ENCODE data around the gene FNDC11. TPM values are rescaled to one million over a fixed set of nuclear protein-coding genes. Genes with fewer than 3 reads are reported as not detected.

The FNDC11 gene
- total and polyA plus RNA-seq, 2 donors (not counting 3 experiments of a cell fraction or from before 2014, with no cell fraction given) = 0.71 to 1.9 TPM

DNA sequence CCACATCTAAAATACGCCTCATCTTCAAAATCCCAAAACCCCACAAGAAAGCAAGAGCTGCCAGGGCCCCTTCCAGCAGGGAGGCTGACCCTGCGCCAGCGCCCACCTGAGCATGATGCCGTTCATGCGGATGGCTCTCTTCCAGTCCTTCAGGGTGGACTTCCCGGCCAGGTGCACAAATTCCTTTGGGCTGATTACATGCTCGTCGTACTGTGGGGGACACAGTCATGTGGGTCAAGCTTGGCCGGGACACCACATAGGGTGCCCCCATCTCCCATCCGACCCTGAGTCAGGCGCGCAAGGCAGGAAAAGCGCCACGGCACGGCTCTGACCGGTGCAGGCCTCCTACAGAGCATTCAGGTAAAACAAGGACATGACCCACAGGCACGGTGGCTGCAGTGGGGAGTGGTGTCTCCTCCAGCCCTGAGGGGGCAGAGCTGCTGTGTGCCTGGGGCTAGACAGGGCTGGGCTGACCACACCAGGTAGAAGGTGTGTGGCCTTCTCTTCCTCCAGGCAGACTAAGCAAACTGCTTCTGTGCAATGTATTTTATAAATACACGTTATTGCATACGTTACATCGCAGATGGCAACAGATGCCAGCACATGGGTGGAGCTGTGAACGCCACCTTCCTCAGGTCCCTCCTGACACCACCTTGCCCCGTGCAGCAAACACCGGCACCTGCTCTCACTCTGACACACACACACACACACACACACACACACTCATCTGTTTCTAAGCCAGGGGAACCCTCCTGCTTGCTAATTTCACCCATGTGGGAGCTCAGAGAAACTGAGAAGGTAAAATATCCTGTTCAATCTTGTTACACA lies 43.9 kb downstream of the FNDC11 start:
- POLR2A ChIA-PET = no interaction called here
- dilution Hi-C loops (cut with MboI; ENCODE audit: extremely low pct_ligation_motif_present, low sequenced_read_pairs) = no loop called here

More for the DNA sequence above, 43.9 kb downstream of the FNDC11 start:
- Histone ChIP-seq H3K4me3 (replicated peaks in 1 of 3; ENCODE audit: insufficient read depth in 1 of 3, low read depth in 1 of 3, low read length in 3 of 3) (no peak overlapping the region), H3K79me2 (ENCODE audit: control insufficient read depth, insufficient read depth, low read length) (no peaks in the 10 kb centered on the region), H4K20me1 (replicated peaks; ENCODE audit: control insufficient read depth, extremely low read depth, insufficient read depth, low read length) (no peaks in the 10 kb centered on the region), H3K9me3 (replicated peaks; ENCODE audit: control insufficient read depth, insufficient read depth, low read length) (no peaks in the 10 kb centered on the region), H3K27me3 (ENCODE audit: control insufficient read depth in 2 of 2, insufficient read depth in 2 of 2, low read length in 2 of 2) (no peaks in the 10 kb centered on the region), H3K9ac (replicated peaks; ENCODE audit: extremely low read depth, insufficient read depth, low read length) (no peak overlapping the region), H3K4me1 (ENCODE audit: control insufficient read depth, extremely low read depth, insufficient read depth, low read length) (no peaks in the 10 kb centered on the region), H3K9me1 (replicated peaks; ENCODE audit: control insufficient read depth, extremely low read depth, insufficient read depth, low read length) (no peaks in the 10 kb centered on the region), H3K27ac (ENCODE audit: insufficient read depth, low read depth, low read length) (no peak overlapping the region), H3K36me3 (ENCODE audit: control insufficient read depth in 2 of 2, extremely low read depth in 1 of 2, insufficient read depth in 2 of 2, low read length in 2 of 2) (peaks cover 2 to 21% of the 10 kb centered on the region in 2 experiments), H3K4me2 (ENCODE audit: insufficient read depth, low read length) (no peak overlapping the region), H2AFZ (ENCODE audit: low read depth, low read length) (no peak overlapping the region)
- FAIRE-seq = no peak
- no peak for TF ChIP-seq EZH2 (IDR thresholded peaks at IDR 0.05; ENCODE audit: borderline replicate concordance, low read depth, low read length, severe bottlenecking)
- TF ChIP-seq GATA2 (IDR thresholded peaks at IDR 0.05; ENCODE audit: insufficient read depth, insufficient read length, low read depth, low read length) = no peak
- TF ChIP-seq POLR2A (IDR thresholded peaks at IDR 0.05; ENCODE audit: low read depth, low read length) = no peak
- TF ChIP-seq, protein P1, sequence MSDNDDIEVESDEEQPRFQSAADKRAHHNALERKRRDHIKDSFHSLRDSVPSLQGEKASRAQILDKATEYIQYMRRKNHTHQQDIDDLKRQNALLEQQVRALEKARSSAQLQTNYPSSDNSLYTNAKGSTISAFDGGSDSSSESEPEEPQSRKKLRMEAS (IDR thresholded peaks at IDR 0.05; ENCODE audit: insufficient read depth, insufficient read length) = no peak
- no peak for TF ChIP-seq MYC (IDR thresholded peaks at IDR 0.05; ENCODE audit: low read depth, low read length)
- no peak for TF ChIP-seq FOS (IDR thresholded peaks at IDR 0.05; ENCODE audit: borderline replicate concordance, insufficient read depth, low read length)
- no peak for TF ChIP-seq JUN (IDR thresholded peaks at IDR 0.05; ENCODE audit: borderline replicate concordance, insufficient read depth, insufficient read length, low read depth)
- no peak for TF ChIP-seq POLR2AphosphoS5 (IDR thresholded peaks at IDR 0.05; ENCODE audit: insufficient read depth, low read depth, low read length)
- TF ChIP-seq, protein P2, sequence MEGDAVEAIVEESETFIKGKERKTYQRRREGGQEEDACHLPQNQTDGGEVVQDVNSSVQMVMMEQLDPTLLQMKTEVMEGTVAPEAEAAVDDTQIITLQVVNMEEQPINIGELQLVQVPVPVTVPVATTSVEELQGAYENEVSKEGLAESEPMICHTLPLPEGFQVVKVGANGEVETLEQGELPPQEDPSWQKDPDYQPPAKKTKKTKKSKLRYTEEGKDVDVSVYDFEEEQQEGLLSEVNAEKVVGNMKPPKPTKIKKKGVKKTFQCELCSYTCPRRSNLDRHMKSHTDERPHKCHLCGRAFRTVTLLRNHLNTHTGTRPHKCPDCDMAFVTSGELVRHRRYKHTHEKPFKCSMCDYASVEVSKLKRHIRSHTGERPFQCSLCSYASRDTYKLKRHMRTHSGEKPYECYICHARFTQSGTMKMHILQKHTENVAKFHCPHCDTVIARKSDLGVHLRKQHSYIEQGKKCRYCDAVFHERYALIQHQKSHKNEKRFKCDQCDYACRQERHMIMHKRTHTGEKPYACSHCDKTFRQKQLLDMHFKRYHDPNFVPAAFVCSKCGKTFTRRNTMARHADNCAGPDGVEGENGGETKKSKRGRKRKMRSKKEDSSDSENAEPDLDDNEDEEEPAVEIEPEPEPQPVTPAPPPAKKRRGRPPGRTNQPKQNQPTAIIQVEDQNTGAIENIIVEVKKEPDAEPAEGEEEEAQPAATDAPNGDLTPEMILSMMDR (IDR thresholded peaks at IDR 0.05; ENCODE audit: extremely low read depth in 1 of 2, insufficient read depth in 1 of 2, low read depth in 1 of 2, low read length in 2 of 2) = no peak
- DNase-seq (ENCODE audit: low read depth, low spot score) = no peak
- CTCF ChIA-PET = no interaction called here
- intact Hi-C loops (cut with micrococcal nuclease) = loop anchor here (10.0 kb wide), 1 partner anchor 433 kb away; no protein-coding TSS in a partner anchor
- no TSS peak for BruUV-seq (replicated peaks)

Data from endothelial cell of umbilical vein (primary cell).